Subcutaneous adipose tissue (tissue), 4 donors: ENCODE measurements around the gene C22orf39. TPM values are rescaled to one million over a fixed set of nuclear protein-coding genes. Genes with fewer than 3 reads are reported as not detected.

Experiments
- CTCF ChIP-seq: fragments of 450-650 bp; IDR thresholded peaks from one replicate; pipeline ENCODE4 v1.5.1; 2016; ENCODE audit warnings: low read depth, mild to moderate bottlenecking, control low read depth, antibody characterized with exemption, moderate library complexity
- total RNA-seq, 4 donors: library from RNA; depleted of rRNA; stranded (reverse); fragments of >200 nt; gene quantifications; one replicate each; pipeline ENCODE4 v1.1.0, GENCODE V29; 2016

The C22orf39 gene
- total RNA-seq, 4 donors from 2014 or later, result 45.4 to 81.8 (median 62.3) TPM

GRCh38 chr22:19400881-19401280 lies 46.6 kb downstream of the C22orf39 start:
- no peak for TF ChIP-seq CTCF

GRCh38 chr22:19398652-19399051 lies 48.9 kb downstream of the C22orf39 start:
- no peak for TF ChIP-seq CTCF

- no peak for TF ChIP-seq CTCF
Observed at GRCh38 chr22:19398206-19398605, 49.3 kb downstream of the C22orf39 start.

- TF ChIP-seq CTCF, result no peak
Observed at GRCh38 chr22:19397734-19398104, 49.8 kb downstream of the C22orf39 start.

- no peak for TF ChIP-seq CTCF
Observed at GRCh38 chr22:19396934-19397733, 50.4 kb downstream of the C22orf39 start.

GRCh38 chr22:19396561-19396933 lies 51.0 kb downstream of the C22orf39 start:
- no peak for TF ChIP-seq CTCF

GRCh38 chr22:19395276-19395675 lies 52.2 kb downstream of the C22orf39 start:
- no peak for TF ChIP-seq CTCF
